HG02678 (cell line): ENCODE results near the gene SBK3.
"Not testable (repeated sequence)": the region's sequence is repeated elsewhere in the genome, so short reads cannot be mapped to it uniquely, and the experiment has no call there.

Source experiments
- ATAC-seq: cut with Tn5 transposase; IDR thresholded peaks from one replicate; pipeline ENCODE4 v1.9.1; 2021; ENCODE audit warnings: mild to moderate bottlenecking, moderate library complexity; ENCODE audit not compliant: unreplicated experiment

The SBK3 gene

GRCh38 chr19:55578031-55578760 is 32.9 kb upstream of the SBK3 start:
- no peak for ATAC-seq

GRCh38 chr19:55576746-55577145 is 31.4 kb upstream of the SBK3 start:
- no peak for ATAC-seq

GRCh38 chr19:55573929-55574328 is 28.6 kb upstream of the SBK3 start:
- ATAC-seq = not testable (repeated sequence)

- ATAC-seq = not testable (repeated sequence)
These were observed 24.1 kb upstream of the SBK3 start for GRCh38 chr19:55569477-55569876.

GRCh38 chr19:55567708-55568328 is 22.5 kb upstream of the SBK3 start:
- no peak for ATAC-seq

- ATAC-seq = no peak
These were observed 21.5 kb upstream of the SBK3 start for GRCh38 chr19:55566823-55567222.

GRCh38 chr19:55563261-55563690 is 17.9 kb upstream of the SBK3 start:
- no peak for ATAC-seq

GRCh38 chr19:55559684-55560083 is 14.3 kb upstream of the SBK3 start:
- no peak for ATAC-seq

- no peak for ATAC-seq
These were observed 9.4 kb upstream of the SBK3 start for GRCh38 chr19:55554741-55555152.

GRCh38 chr19:55554302-55554701 is 9.0 kb upstream of the SBK3 start:
- no peak for ATAC-seq

- no peak for ATAC-seq
These were observed 8.2 kb upstream of the SBK3 start for GRCh38 chr19:55553217-55554182.

- no peak for ATAC-seq
These were observed 7.3 kb upstream of the SBK3 start for GRCh38 chr19:55552620-55553019.

GRCh38 chr19:55552206-55552605 is 6.9 kb upstream of the SBK3 start:
- ATAC-seq = no peak

- no peak for ATAC-seq
These were observed 4.9 kb upstream of the SBK3 start for GRCh38 chr19:55550321-55550650.

GRCh38 chr19:55549500-55550320 is 4.4 kb upstream of the SBK3 start:
- no peak for ATAC-seq

GRCh38 chr19:55546822-55547614 is 1.7 kb upstream of the SBK3 start:
- no peak for ATAC-seq

GRCh38 chr19:55546011-55546410 is 668 bp upstream of the SBK3 start:
- ATAC-seq = no peak

GRCh38 chr19:55544776-55545439 is 435 bp downstream of the SBK3 start:
- ATAC-seq = no peak

- ATAC-seq = no peak
These were observed 1.3 kb downstream of the SBK3 start for GRCh38 chr19:55544014-55544413.
